Measurements from ENCODE around the gene ADAMTS2.

DNA sequence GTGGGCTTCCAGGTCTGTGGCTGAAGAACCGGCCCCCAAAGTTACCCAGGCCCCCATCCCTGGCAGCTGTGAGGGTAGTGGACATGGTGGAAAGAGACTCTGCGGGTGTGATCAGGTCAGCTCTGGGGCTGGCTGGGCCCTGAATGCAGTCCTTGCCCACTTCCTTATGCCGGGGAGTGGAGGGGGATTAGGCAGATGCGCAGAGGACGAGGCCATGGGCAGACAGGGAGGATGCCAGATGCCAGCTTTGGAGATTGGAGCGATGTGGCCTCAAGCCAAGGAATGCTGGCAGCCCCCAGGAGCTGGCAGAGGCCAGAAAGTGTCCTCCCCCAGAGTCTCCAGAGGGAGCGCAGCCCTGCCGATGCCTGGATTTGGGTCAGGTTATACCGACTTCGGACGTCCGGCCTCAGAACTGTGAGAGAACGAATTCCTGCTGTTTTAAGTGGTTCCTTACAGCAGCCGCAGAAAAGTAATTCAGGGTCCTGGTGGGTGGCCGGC is 69.8 kb downstream of the ADAMTS2 start:
- TF ChIP-seq CTCF (IDR thresholded peaks at IDR 0.05) (no peak), POLR2A (IDR thresholded peaks at IDR 0.05) (no peak)
